ENCODE measurements around the gene ATP10A. TPM values are rescaled to one million over a fixed set of nuclear protein-coding genes. Genes with fewer than 3 reads are reported as not detected.

ATP10A gene
- total RNA-seq, 4 donors from 2014 or later: 14.1 to 44.3 (median 23.1) TPM

- TF ChIP-seq, protein P1, sequence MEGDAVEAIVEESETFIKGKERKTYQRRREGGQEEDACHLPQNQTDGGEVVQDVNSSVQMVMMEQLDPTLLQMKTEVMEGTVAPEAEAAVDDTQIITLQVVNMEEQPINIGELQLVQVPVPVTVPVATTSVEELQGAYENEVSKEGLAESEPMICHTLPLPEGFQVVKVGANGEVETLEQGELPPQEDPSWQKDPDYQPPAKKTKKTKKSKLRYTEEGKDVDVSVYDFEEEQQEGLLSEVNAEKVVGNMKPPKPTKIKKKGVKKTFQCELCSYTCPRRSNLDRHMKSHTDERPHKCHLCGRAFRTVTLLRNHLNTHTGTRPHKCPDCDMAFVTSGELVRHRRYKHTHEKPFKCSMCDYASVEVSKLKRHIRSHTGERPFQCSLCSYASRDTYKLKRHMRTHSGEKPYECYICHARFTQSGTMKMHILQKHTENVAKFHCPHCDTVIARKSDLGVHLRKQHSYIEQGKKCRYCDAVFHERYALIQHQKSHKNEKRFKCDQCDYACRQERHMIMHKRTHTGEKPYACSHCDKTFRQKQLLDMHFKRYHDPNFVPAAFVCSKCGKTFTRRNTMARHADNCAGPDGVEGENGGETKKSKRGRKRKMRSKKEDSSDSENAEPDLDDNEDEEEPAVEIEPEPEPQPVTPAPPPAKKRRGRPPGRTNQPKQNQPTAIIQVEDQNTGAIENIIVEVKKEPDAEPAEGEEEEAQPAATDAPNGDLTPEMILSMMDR (IDR thresholded peaks at IDR 0.05; ENCODE audit: low read depth): no peak
Measured at GRCh38 chr15:25700916-25701315, 162.2 kb downstream of the ATP10A start.

DNA sequence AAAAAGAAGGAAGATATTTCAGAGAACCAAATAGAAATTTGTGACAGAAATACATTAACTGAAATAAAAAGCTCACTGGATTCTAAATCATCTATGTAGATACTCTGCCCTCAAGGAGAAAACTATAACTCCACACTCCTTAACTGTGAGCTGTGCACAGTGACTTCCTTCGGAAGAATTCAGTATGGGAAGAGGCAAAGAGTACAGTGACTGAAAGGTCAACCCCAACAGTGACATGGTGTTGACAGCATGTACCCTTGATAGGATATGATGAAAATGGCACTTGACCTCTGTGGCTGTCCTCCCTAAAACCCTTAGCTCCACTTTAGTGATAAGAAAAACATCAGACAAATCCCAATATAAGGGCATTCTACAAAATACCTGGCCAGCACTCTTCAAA, 165.5 kb downstream of the ATP10A start:
- TF ChIP-seq, protein P1 (IDR thresholded peaks at IDR 0.05; ENCODE audit: low read depth): no peak

DNA sequence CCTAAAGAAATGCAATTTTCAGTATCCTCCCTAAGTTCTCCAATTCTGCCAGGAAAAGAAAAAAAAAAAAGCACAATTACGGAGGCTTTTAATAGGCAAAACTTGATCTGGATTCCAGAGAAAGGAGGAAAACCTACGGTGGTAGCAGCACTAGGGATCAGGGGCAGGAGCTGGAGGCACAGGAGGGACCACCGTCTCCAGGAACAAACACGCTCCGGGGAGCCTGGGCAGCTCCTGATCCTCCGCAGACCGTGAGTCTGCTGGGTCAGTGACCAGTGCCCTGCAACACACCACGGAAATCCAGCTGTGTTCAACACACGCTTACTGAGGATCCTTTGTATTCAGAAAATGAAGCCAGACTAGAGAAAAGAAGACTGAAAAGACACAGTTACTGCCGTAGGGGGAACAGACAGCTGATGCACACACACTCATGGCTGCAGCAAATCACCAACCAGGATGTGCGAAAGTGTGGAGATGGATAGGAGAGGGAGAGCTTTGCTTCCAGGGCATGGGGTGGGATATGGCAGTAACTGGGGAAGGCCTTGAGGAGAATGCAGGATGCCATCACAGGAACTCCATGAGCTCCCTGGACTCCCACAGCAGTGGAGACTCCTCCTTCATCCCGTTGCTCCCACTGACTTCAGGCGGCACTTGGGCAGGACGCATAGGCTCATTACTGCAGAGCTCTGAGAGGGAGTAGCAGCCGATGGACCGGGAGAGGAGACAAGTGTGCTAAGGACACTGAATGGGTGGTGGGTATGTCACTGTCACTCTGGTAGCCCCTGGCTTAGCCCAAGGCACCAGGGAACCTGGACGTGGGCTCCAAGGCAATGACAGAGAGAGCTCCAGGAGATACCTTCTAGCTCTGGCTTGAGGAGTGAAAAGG, 167.0 kb downstream of the ATP10A start:
- TF ChIP-seq, protein P1 (IDR thresholded peaks at IDR 0.05; ENCODE audit: low read depth): no peak

DNA sequence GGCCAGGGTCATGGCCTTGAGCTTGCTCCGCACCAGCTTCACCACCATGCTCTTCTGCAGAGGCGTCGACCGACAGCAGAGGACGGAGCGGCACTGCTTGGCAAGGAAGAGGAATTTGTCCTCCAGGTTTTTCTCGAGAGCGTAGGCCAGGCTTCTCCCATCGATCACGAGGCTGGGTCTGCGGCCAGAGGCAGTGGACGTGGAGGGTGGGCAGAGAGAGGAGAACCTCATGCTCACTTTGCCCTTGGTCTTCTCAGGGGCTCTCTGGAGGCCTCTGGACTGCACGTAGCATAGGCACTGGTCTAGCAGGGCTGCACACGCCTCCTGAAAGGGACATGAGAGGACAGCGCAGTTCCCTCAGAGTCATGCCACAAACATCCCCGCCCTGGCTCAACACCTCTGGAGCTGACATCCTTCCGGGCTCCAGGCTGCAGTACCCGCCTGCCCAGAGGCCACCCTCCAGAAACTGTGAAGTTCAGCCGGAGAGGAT, 168.3 kb downstream of the ATP10A start:
- TF ChIP-seq, protein P1 (IDR thresholded peaks at IDR 0.05; ENCODE audit: low read depth): no peak

GRCh38 chr15:25694239-25694584, 168.9 kb downstream of the ATP10A start:
- TF ChIP-seq, protein P1 (IDR thresholded peaks at IDR 0.05; ENCODE audit: low read depth): no peak

- TF ChIP-seq, protein P1 (IDR thresholded peaks at IDR 0.05; ENCODE audit: low read depth): no peak
Measured at GRCh38 chr15:25693321-25694238, 169.5 kb downstream of the ATP10A start.
